OCI-LY3 (cell line): ENCODE measurements around the gene POLA2.
"Not testable (repeated sequence)": the region's sequence is repeated elsewhere in the genome, so short reads cannot be mapped to it uniquely, and the experiment has no call there.

ENCODE experiments used
- H2AFZ ChIP-seq: fragments of 200-600, 300-600 bp; shearing (Covaris generic); 2 replicates; pipeline ENCODE4 v1.6.0; 2014; ENCODE audit warnings: antibody characterized with exemption, low read depth, low read length
- H3K27ac ChIP-seq: fragments of 200-600, 300-600 bp; sonication (generic); 2 replicates; pipeline ENCODE4 v1.5.1; 2014; ENCODE audit warnings: mild to moderate bottlenecking, low read length, moderate library complexity, mixed read lengths
- H3K27me3 ChIP-seq: fragments of 200-600, 300-600 bp; sonication (generic); 2 replicates; pipeline ENCODE4 v1.6.1; 2014; ENCODE audit warnings: low read depth, low read length, mixed read lengths
- H3K36me3 ChIP-seq: fragments of 200-600, 300-600 bp; sonication (generic); replicated peaks from 2 replicates; pipeline ENCODE3; 2014; ENCODE audit warnings: low read depth, low read length, mixed read lengths
- H3K4me1 ChIP-seq: fragments of 300-600, 200-600 bp; sonication (generic); 2 replicates; pipeline ENCODE4 v1.6.1; 2014; ENCODE audit warnings: low read length, mixed read lengths
- H3K4me2 ChIP-seq: fragments of 200-600, 300-600 bp; sonication (generic); 2 replicates; pipeline ENCODE4 v1.6.1; 2014; ENCODE audit warnings: low read length, mixed read lengths
- H3K4me3 ChIP-seq: fragments of 300-600, 200-600 bp; sonication (generic); 2 replicates; pipeline ENCODE4 v1.5.1; 2014; ENCODE audit warnings: antibody characterized with exemption, mild to moderate bottlenecking, low read length, moderate library complexity
- H3K79me2 ChIP-seq: fragments of 300-600, 200-600 bp; shearing (Covaris generic); 2 replicates; pipeline ENCODE4 v1.6.1; 2014; ENCODE audit warnings: mild to moderate bottlenecking, low read length, mixed read lengths
- H3K9ac ChIP-seq: fragments of 300-600, 200-600 bp; shearing (Covaris generic); 2 replicates; pipeline ENCODE4 v1.6.0; 2014; ENCODE audit warnings: mild to moderate bottlenecking, low read length, moderate library complexity
- H3K9me3 ChIP-seq: fragments of 200-600, 300-600 bp; shearing (Covaris generic); 2 replicates; pipeline ENCODE4 v1.6.1; 2014; ENCODE audit warnings: low read length, mixed read lengths; ENCODE audit not compliant: insufficient read depth
- H4K20me1 ChIP-seq: fragments of 200-600, 300-600 bp; sonication (generic); 2 replicates; pipeline ENCODE4 v1.6.1; 2016; ENCODE audit warnings: low read length, mixed read lengths; ENCODE audit not compliant: insufficient read depth
- EZH2phosphoT487 ChIP-seq: fragments of 200-600 bp; shearing (Covaris generic); IDR thresholded peaks from 2 replicates; pipeline ENCODE4 v1.6.1; 2018; ENCODE audit warnings: antibody characterized with exemption, mixed run types, low read depth
- TF ChIP-seq, protein P1 (sequence below): fragments of 200-600, 300-600 bp; sonication (generic); IDR thresholded peaks from 2 replicates; pipeline ENCODE4 v1.5.1; 2014; ENCODE audit warnings: antibody characterized with exemption, low read length, low read depth

The POLA2 gene

DNA sequence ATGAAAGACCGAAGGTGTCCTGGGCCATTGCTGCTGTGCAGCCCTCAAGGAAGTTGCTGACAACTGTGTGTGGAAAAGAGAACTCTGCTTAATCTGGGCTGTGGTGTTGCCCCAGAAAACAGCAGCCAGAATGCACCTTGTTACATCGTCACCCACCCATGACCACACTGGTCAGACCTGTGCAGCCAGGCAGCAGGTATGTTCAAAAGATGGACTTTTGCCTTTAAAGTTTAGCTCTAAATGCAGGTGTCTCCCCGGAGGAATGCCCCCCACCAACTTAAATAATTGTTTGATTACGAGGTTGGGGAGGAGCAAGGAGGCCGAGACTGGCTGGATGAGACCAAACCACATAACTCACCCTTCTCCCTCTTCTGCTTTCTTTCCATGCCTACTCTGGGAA, 15.3 kb upstream of the POLA2 start:
- Histone ChIP-seq H3K4me1 (no peaks in the 10 kb centered on the region), H3K9ac (no peak overlapping the region), H3K36me3 (no peaks in the 10 kb centered on the region), H3K27me3 (no peaks in the 10 kb centered on the region), H3K4me2 (no peak overlapping the region), H3K79me2 (no peaks in the 10 kb centered on the region), H3K27ac (no peak overlapping the region), H3K9me3 (peaks cover 8% of the 10 kb centered on the region; the same call in 1 of the 2 replicates), H3K4me3 (no peak overlapping the region), H4K20me1 (no peaks in the 10 kb centered on the region), H2AFZ (no peak overlapping the region)
- TF ChIP-seq, protein P1, sequence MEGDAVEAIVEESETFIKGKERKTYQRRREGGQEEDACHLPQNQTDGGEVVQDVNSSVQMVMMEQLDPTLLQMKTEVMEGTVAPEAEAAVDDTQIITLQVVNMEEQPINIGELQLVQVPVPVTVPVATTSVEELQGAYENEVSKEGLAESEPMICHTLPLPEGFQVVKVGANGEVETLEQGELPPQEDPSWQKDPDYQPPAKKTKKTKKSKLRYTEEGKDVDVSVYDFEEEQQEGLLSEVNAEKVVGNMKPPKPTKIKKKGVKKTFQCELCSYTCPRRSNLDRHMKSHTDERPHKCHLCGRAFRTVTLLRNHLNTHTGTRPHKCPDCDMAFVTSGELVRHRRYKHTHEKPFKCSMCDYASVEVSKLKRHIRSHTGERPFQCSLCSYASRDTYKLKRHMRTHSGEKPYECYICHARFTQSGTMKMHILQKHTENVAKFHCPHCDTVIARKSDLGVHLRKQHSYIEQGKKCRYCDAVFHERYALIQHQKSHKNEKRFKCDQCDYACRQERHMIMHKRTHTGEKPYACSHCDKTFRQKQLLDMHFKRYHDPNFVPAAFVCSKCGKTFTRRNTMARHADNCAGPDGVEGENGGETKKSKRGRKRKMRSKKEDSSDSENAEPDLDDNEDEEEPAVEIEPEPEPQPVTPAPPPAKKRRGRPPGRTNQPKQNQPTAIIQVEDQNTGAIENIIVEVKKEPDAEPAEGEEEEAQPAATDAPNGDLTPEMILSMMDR, result no peak
- TF ChIP-seq EZH2phosphoT487, result no peak

GRCh38 chr11:65248184-65248710, 13.5 kb upstream of the POLA2 start:
- not testable (repeated sequence) for H3K4me2 ChIP-seq, H3K9me3 ChIP-seq, H4K20me1 ChIP-seq, H2AFZ ChIP-seq, H3K27ac ChIP-seq, H3K4me1 ChIP-seq, H3K36me3 ChIP-seq, H3K27me3 ChIP-seq, H3K4me3 ChIP-seq, H3K79me2 ChIP-seq, H3K9ac ChIP-seq

GRCh38 chr11:65251476-65251875, 10.3 kb upstream of the POLA2 start:
- H3K4me3 ChIP-seq, result no peak overlapping the region
- H3K9me3 ChIP-seq, result no peaks in the 10 kb centered on the region
- no peaks in the 10 kb centered on the region for H3K27me3 ChIP-seq
- H3K9ac ChIP-seq, result no peak overlapping the region
- H3K27ac ChIP-seq, result no peak overlapping the region
- H4K20me1 ChIP-seq, result no peaks in the 10 kb centered on the region
- no peak overlapping the region for H2AFZ ChIP-seq
- H3K4me2 ChIP-seq, result no peak overlapping the region
- peaks cover 4% of the 10 kb centered on the region; the same call in 1 of the 2 replicates for H3K4me1 ChIP-seq
- no peaks in the 10 kb centered on the region for H3K36me3 ChIP-seq
- H3K79me2 ChIP-seq, result no peaks in the 10 kb centered on the region
- no peak for TF ChIP-seq EZH2phosphoT487
- TF ChIP-seq, protein P1, result no peak

DNA sequence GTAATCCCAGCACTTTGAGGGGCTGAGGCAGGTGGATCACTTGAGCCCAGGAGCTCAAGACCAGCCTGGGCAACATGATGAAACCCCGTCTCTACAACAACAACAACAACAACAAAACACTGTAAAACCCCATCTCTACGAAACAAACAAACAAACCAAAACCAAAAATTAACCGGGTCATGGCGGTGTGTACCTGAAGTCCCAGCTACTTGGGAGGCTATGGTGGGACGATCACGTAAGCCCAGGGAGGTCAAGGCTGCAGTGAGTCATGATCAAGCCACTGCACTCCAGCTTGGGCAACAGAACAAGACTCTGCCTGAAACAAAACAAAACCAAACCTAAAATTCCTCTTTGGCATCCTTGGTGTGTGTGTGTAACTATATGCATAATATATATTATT, 7.0 kb upstream of the POLA2 start:
- Histone ChIP-seq H3K9me3 (no peaks in the 10 kb centered on the region), H2AFZ (no peak overlapping the region), H3K36me3 (no peaks in the 10 kb centered on the region), H3K4me2 (no peak overlapping the region), H3K27me3 (no peaks in the 10 kb centered on the region), H3K9ac (no peak overlapping the region), H3K4me3 (no peak overlapping the region), H3K79me2 (no peaks in the 10 kb centered on the region), H3K4me1 (peaks cover 4% of the 10 kb centered on the region; the same call in 1 of the 2 replicates), H3K27ac (no peak overlapping the region), H4K20me1 (no peaks in the 10 kb centered on the region)
- TF ChIP-seq, protein P1, result no peak
- TF ChIP-seq EZH2phosphoT487, result no peak

- Histone ChIP-seq H3K36me3 (peaks cover 7% of the 10 kb centered on the region), H3K4me1 (peaks cover 19% of the 10 kb centered on the region), H2AFZ (no peak overlapping the region), H4K20me1 (peaks cover 3% of the 10 kb centered on the region), H3K9me3 (no peaks in the 10 kb centered on the region), H3K27me3 (no peaks in the 10 kb centered on the region), H3K4me3 (no peak overlapping the region), H3K79me2 (peaks cover 27% of the 10 kb centered on the region), H3K4me2 (no peak overlapping the region), H3K27ac (no peak overlapping the region), H3K9ac (no peak overlapping the region)
- TF ChIP-seq, protein P1, result no peak
- TF ChIP-seq EZH2phosphoT487, result no peak
These were observed 2.8 kb upstream of the POLA2 start for GRCh38 chr11:65258988-65259387.
